Caco-2 (cell line): ENCODE data around the gene CALU. TPM values are rescaled to one million over a fixed set of nuclear protein-coding genes. Genes with fewer than 3 reads are reported as not detected.

Source experiments
- BruUV-seq: library from RNA; stranded (reverse); fragments of 400-500 nt; replicated peaks from 2 replicates; lab custom pipeline; 2021; lab: Mats Ljungman, UMichigan
- CTCF ChIA-PET: fragments of 300-600 bp; sonication (Branson Sonifier 250); formaldehyde crosslinking; loops from one replicate; lab custom pipeline; 2022; ENCODE audit warnings: antibody characterized with exemption; lab: Charles Lee
- POLR2A ChIA-PET: fragments of 300-600 bp; sonication (Branson Sonifier 250); formaldehyde crosslinking; loops from one replicate; lab custom pipeline; 2022; ENCODE audit warnings: antibody characterized with exemption; lab: Charles Lee
- DNase-seq, 2 experiments: peaks; one replicate each; pipeline versions ENCODE4 v3.0.0 to v3.0.0-alpha.2; 2020 to 2022
- H3K27me3 ChIP-seq: replicated peaks from 2 replicates; pipeline ENCODE4 v1.6.0; 2011; ENCODE audit warnings: low read length; ENCODE audit not compliant: control insufficient read depth, insufficient read depth
- H3K36me3 ChIP-seq: 2 replicates; pipeline ENCODE4 v1.5.1; 2011; ENCODE audit warnings: low read length; ENCODE audit not compliant: control insufficient read depth, insufficient read depth
- H3K4me1 ChIP-seq: fragments of 250-450 bp; sonication (Bioruptor Pico); 2 replicates; pipeline ENCODE4 v1.5.1; 2020; ENCODE audit warnings: mild to moderate bottlenecking
- H3K4me3 ChIP-seq: 2 replicates; pipeline ENCODE4 v1.5.1; 2011; ENCODE audit warnings: low read depth, mild to moderate bottlenecking, control low read depth, low read length
- H3K9me3 ChIP-seq: fragments of 250-450 bp; sonication (Bioruptor Pico); 2 replicates; pipeline ENCODE4 v1.5.1; 2020; ENCODE audit warnings: mild to moderate bottlenecking, moderate library complexity
- H3K27ac Mint-ChIP-seq: one replicate; pipeline ENCODE4 v1.8.0; 2022; ENCODE audit warnings: mixed read lengths; ENCODE audit not compliant: unreplicated experiment
- H3K27me3 Mint-ChIP-seq: one replicate; pipeline ENCODE4 v1.8.0; 2022; ENCODE audit warnings: mixed read lengths; ENCODE audit not compliant: insufficient read depth, unreplicated experiment
- H3K36me3 Mint-ChIP-seq: one replicate; pipeline ENCODE4 v1.8.0; 2022; ENCODE audit warnings: mild to moderate bottlenecking, mixed read lengths; ENCODE audit not compliant: insufficient read depth, unreplicated experiment
- H3K4me1 Mint-ChIP-seq: one replicate; pipeline ENCODE4 v1.8.0; 2022; ENCODE audit warnings: low read depth, mixed read lengths; ENCODE audit not compliant: unreplicated experiment
- H3K4me3 Mint-ChIP-seq: one replicate; pipeline ENCODE4 v1.8.0; 2022; ENCODE audit warnings: mild to moderate bottlenecking, moderate library complexity, mixed read lengths; ENCODE audit not compliant: unreplicated experiment
- H3K9me3 Mint-ChIP-seq: one replicate; pipeline ENCODE4 v1.8.0; 2022; ENCODE audit warnings: mixed read lengths; ENCODE audit not compliant: unreplicated experiment
- intact Hi-C: fragments of 100-400 bp; cut with micrococcal nuclease; formaldehyde crosslinking; loops from one replicate; pipeline ENCODE4 v1.10.0; 2022; ENCODE audit not compliant: unreplicated experiment
- total RNA-seq: library from RNA; stranded (reverse); gene quantifications from 2 replicates; pipeline ENCODE4 v1.2.3, GENCODE V29; 2022
- TF ChIP-seq, protein P1 (sequence below), 2 experiments: fragments of 200-600 bp in 1 of 2; IDR thresholded peaks; 1 replicate in 1 of 2; 2 replicates in 1 of 2; pipeline versions ENCODE4 v1.5.1 to v1.8.0; 2011 to 2022; ENCODE audit warnings: antibody characterized with exemption in 1 of 2, control low read depth in 1 of 2, inconsistent platforms in 1 of 2, low read depth in 1 of 2, low read length in 1 of 2, mild to moderate bottlenecking in 1 of 2, moderate library complexity in 1 of 2; ENCODE audit not compliant: insufficient read depth in 1 of 2, severe bottlenecking in 1 of 2, unreplicated experiment in 1 of 2

Gene CALU
- total RNA-seq, 1 experiment from 2014 or later: 184 TPM

DNA sequence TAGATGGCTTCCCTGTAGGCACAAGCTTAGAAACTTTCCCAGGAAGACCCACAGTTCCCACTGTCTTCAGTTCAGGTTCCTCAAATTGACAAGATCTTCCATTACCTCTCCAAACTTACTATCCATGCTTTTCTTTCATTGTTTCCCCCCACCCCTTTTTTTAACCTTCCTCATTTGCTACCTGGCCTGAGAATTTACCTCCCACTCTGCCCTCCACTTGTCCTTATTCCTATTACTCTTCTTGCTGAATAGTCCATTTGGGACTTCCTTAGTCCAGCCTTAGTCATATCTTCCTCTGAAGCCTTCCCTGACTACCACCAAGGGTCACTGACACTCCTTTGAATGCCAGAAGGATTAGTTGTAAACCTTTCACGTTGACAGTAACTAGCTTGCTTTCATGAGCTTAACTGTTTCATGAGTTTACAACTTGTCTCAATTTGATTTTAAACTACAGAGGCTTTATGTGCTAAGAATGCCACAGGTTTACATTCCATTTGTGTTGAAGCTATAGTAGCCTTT, 1.2 kb upstream of the CALU start:
- Histone ChIP-seq H3K9me3 (no peaks in the 10 kb centered on the region), H3K36me3 (no peaks in the 10 kb centered on the region), H3K4me1 (peaks cover 40% of the 10 kb centered on the region), H3K4me3 (peak overlapping the region; percentile 53; the same call in 1 of the 2 replicates), H3K27me3 (no peaks in the 10 kb centered on the region)
- intact Hi-C loops: loop anchor here (2.0 kb wide), 2 partner anchors 69 to 89 kb away; no protein-coding TSS in a partner anchor
- ChIA-PET POLR2A (interaction anchor here (1.4 to 2.5 kb wide), 3 partner anchors 10 to 132 kb away, joined by 3 to 15 read pairs (median 3); no protein-coding TSS in a partner anchor), CTCF (interaction anchor here (0.8 to 1.1 kb wide), 3 partner anchors 13 to 126 kb away, joined by 3 to 4 read pairs (median 3); no protein-coding TSS in a partner anchor)
- no peaks in the 10 kb centered on the region for H3K9me3 Mint-ChIP-seq
- DNase-seq: peak in 1 of 2 experiments; percentile 41
- H3K4me1 Mint-ChIP-seq: peaks cover 21% of the 10 kb centered on the region
- no peaks in the 10 kb centered on the region for H3K27me3 Mint-ChIP-seq
- TF ChIP-seq, protein P1, sequence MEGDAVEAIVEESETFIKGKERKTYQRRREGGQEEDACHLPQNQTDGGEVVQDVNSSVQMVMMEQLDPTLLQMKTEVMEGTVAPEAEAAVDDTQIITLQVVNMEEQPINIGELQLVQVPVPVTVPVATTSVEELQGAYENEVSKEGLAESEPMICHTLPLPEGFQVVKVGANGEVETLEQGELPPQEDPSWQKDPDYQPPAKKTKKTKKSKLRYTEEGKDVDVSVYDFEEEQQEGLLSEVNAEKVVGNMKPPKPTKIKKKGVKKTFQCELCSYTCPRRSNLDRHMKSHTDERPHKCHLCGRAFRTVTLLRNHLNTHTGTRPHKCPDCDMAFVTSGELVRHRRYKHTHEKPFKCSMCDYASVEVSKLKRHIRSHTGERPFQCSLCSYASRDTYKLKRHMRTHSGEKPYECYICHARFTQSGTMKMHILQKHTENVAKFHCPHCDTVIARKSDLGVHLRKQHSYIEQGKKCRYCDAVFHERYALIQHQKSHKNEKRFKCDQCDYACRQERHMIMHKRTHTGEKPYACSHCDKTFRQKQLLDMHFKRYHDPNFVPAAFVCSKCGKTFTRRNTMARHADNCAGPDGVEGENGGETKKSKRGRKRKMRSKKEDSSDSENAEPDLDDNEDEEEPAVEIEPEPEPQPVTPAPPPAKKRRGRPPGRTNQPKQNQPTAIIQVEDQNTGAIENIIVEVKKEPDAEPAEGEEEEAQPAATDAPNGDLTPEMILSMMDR (IDR thresholded peaks at IDR 0.05; ENCODE audit: insufficient read depth in 1 of 2, low read depth in 1 of 2, low read length in 1 of 2, severe bottlenecking in 1 of 2, unreplicated experiment in 1 of 2): no peak
- BruUV-seq: no TSS peak
- peaks cover 28% of the 10 kb centered on the region for H3K36me3 Mint-ChIP-seq
- peak overlapping the region; percentile 96 for H3K4me3 Mint-ChIP-seq
- peak overlapping the region; percentile 95 for H3K27ac Mint-ChIP-seq

GRCh38 chr7:128738570-128739047, 550 bp upstream of the CALU start:
- no peaks in the 10 kb centered on the region for H3K9me3 Mint-ChIP-seq
- no peaks in the 10 kb centered on the region for H3K27me3 Mint-ChIP-seq
- DNase-seq: no peak
- H3K4me3 Mint-ChIP-seq: peak overlapping the region; percentile 96
- Histone ChIP-seq H3K36me3 (no peaks in the 10 kb centered on the region), H3K4me1 (peaks cover 40% of the 10 kb centered on the region), H3K9me3 (no peaks in the 10 kb centered on the region), H3K27me3 (no peaks in the 10 kb centered on the region), H3K4me3 (peak overlapping the region; percentile 53)
- BruUV-seq: TSS peak; percentile 99
- peak overlapping the region; percentile 95 for H3K27ac Mint-ChIP-seq
- peaks cover 30% of the 10 kb centered on the region for H3K36me3 Mint-ChIP-seq
- intact Hi-C loops: loop anchor here (2.0 kb wide), 2 partner anchors 70 to 88 kb away; no protein-coding TSS in a partner anchor
- H3K4me1 Mint-ChIP-seq: peaks cover 21% of the 10 kb centered on the region
- TF ChIP-seq, protein P1 (IDR thresholded peaks at IDR 0.05; ENCODE audit: insufficient read depth in 1 of 2, low read depth in 1 of 2, low read length in 1 of 2, severe bottlenecking in 1 of 2, unreplicated experiment in 1 of 2): no peak
- ChIA-PET POLR2A (interaction anchor here (1.4 to 2.5 kb wide), 3 partner anchors 9 to 131 kb away, joined by 3 to 15 read pairs (median 3); no protein-coding TSS in a partner anchor), CTCF (interaction anchor here (0.8 to 1.5 kb wide), 5 partner anchors 13 to 125 kb away, joined by 3 to 5 read pairs (median 4); no protein-coding TSS in a partner anchor)

DNA sequence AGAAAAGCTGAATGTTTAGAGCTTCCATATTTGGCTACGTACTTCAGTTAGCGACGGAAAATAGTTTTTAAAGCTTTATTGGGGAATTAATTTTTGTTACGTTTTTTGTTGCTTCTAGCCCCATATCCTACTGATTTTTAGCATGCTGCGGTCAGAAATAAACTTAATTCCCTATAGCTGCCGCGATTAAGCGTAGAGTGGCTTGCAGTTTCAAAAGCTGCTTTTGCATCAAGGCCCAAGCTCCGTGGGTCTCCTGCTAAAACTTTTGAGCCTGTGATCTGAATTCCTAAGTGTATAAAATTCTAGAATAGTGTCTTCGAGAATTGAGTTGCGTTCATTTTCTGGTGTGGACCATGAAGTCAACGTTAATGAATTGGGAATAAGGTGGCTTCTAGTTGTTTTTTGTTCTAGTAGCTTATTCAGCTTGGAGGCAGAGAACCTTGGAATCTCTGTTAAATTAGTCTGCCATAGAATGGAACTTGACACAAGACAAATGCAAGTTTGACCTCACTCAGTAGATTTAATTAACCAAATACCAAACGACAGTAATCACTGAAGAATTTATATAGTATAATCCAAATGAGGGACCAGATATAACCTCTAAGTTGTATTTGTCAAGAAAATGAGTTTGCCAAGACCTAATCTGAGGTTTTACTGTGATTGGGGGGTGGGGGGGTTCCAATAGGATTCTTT, 977 bp downstream of the CALU start:
- BruUV-seq: TSS peak; percentile 45
- H3K4me3 ChIP-seq: peak overlapping the region; percentile 53
- peaks cover 42% of the 10 kb centered on the region for H3K36me3 Mint-ChIP-seq
- H3K4me1 Mint-ChIP-seq: peaks cover 28% of the 10 kb centered on the region
- no peaks in the 10 kb centered on the region for H3K9me3 ChIP-seq
- peak overlapping the region; percentile 95 for H3K27ac Mint-ChIP-seq
- DNase-seq: no peak
- peak overlapping the region; percentile 96 for H3K4me3 Mint-ChIP-seq
- no peaks in the 10 kb centered on the region for H3K9me3 Mint-ChIP-seq
- H3K27me3 ChIP-seq: no peaks in the 10 kb centered on the region
- H3K27me3 Mint-ChIP-seq: no peaks in the 10 kb centered on the region
- ChIA-PET CTCF (interaction anchor here (0.7 kb wide), 1 partner anchor 45 kb away, joined by 3 read pairs; no protein-coding TSS in a partner anchor), POLR2A (interaction anchor here (0.5 to 2.5 kb wide), 2 partner anchors 8 to 266 kb away, joined by 3 to 15 read pairs; no protein-coding TSS in a partner anchor)
- no peaks in the 10 kb centered on the region for H3K36me3 ChIP-seq
- TF ChIP-seq, protein P1 (IDR thresholded peaks at IDR 0.05; ENCODE audit: insufficient read depth in 1 of 2, low read depth in 1 of 2, low read length in 1 of 2, severe bottlenecking in 1 of 2, unreplicated experiment in 1 of 2): no peak
- peaks cover 40% of the 10 kb centered on the region for H3K4me1 ChIP-seq
- intact Hi-C loops: loop anchor here (2.0 kb wide), 2 partner anchors 71 to 87 kb away; no protein-coding TSS in a partner anchor
